K562 (cell line): ENCODE results near the gene PAX5. TPM values are rescaled to one million over a fixed set of nuclear protein-coding genes. Genes with fewer than 3 reads are reported as not detected.

Source experiments
- ATAC-seq: fragments of 200-7000 bp; cut with Tn5 transposase; 3 replicates; pipeline ENCODE4 v1.9.1; 2020; ENCODE audit warnings: moderate library complexity
- BruUV-seq: library from RNA; stranded (reverse); fragments of 400-500 nt; replicated peaks from 2 replicates; lab custom pipeline; 2021; lab: Mats Ljungman, UMichigan
- CTCF ChIA-PET: fragments of 300-600 bp; formaldehyde crosslinking; extraction: SDS; loops from one replicate; lab custom pipeline; 2021; ENCODE audit warnings: low intra/inter-chr PET ratio; lab: Yijun Ruan, JAX
- POLR2A ChIA-PET: fragments of 300-600, 350-650 bp; sonication (Branson Sonifier 250); formaldehyde crosslinking; extraction: SDS; loops from one replicate; lab custom pipeline; 2021; ENCODE audit warnings: antibody characterized with exemption, inconsistent platforms; lab: Yijun Ruan, JAX
- DNase-seq, 4 experiments: peaks; one replicate each; pipeline versions ENCODE4 v3.0.0 to v3.0.0-alpha.2; 2011 to 2018; ENCODE audit warnings: low spot score in 3 of 4, mixed read lengths in 3 of 4; ENCODE audit errors: extremely low read depth in 1 of 4
- FAIRE-seq: peaks from 2 replicates; lab custom pipeline; 2011; peaks lifted over from hg19 to GRCh38; lab: Jason Lieb, UNC
- H2AFZ ChIP-seq: 2 replicates; pipeline ENCODE4 v1.6.0; 2011; ENCODE audit warnings: low read depth, low read length, control low read depth, inconsistent platforms
- H3K27ac ChIP-seq: fragments of 200-600 bp; 3 replicates; pipeline ENCODE4 v1.8.0; 2011; ENCODE audit warnings: low read depth, mild to moderate bottlenecking, control low read depth, inconsistent platforms, low read length, moderate library complexity, mixed read lengths; ENCODE audit errors: extremely low read depth
- H3K27me3 ChIP-seq, 2 experiments: fragments of 300-600 bp in 1 of 2; 2 replicates in 1 of 2; 3 replicates in 1 of 2; pipeline versions ENCODE4 v1.6.0 to v1.8.0; 2011; ENCODE audit warnings: inconsistent platforms in 2 of 2, low read length in 2 of 2, mild to moderate bottlenecking in 1 of 2, mixed read lengths in 1 of 2, moderate library complexity in 1 of 2; ENCODE audit not compliant: control insufficient read depth in 2 of 2, insufficient read depth in 2 of 2
- H3K36me3 ChIP-seq: fragments of 300-600 bp; 3 replicates; pipeline ENCODE4 v1.8.0; 2011; ENCODE audit warnings: mild to moderate bottlenecking, low read length, inconsistent platforms; ENCODE audit not compliant: control insufficient read depth, insufficient read depth
- H3K4me1 ChIP-seq, 2 experiments: fragments of 200-600 bp in 1 of 2; replicated peaks in 1 of 2; 2 replicates in 1 of 2; 3 replicates in 1 of 2; pipeline versions ENCODE4 v1.5.1 to v1.8.0; 2011; ENCODE audit warnings: inconsistent platforms in 2 of 2, low read length in 2 of 2, mild to moderate bottlenecking in 1 of 2, mixed read lengths in 1 of 2, moderate library complexity in 1 of 2; ENCODE audit not compliant: control insufficient read depth in 2 of 2, insufficient read depth in 2 of 2
- H3K4me2 ChIP-seq: 2 replicates; pipeline ENCODE4 v1.6.1; 2011; ENCODE audit warnings: low read length, control low read depth, inconsistent platforms, mixed read lengths; ENCODE audit not compliant: insufficient read depth
- H3K4me3 ChIP-seq: fragments of 200-600 bp; sonication (generic), shearing (Covaris generic); 2 replicates; pipeline ENCODE4 v1.5.1; 2016; ENCODE audit warnings: control low read depth, inconsistent platforms
- H3K79me2 ChIP-seq: fragments of 200-600 bp; 3 replicates; pipeline ENCODE4 v1.8.0; 2011; ENCODE audit warnings: low read length, inconsistent platforms; ENCODE audit not compliant: control insufficient read depth, insufficient read depth
- H3K9ac ChIP-seq, 2 experiments: 2 replicates each; pipeline versions ENCODE4 v1.6.0 to v1.6.1; 2011; ENCODE audit warnings: low read depth in 2 of 2, low read length in 2 of 2, control low read depth in 1 of 2, inconsistent platforms in 1 of 2, mild to moderate bottlenecking in 1 of 2, mixed read lengths in 1 of 2; ENCODE audit not compliant: insufficient read depth in 1 of 2
- H3K9me1 ChIP-seq: one replicate; pipeline ENCODE4 v1.6.0; 2011; ENCODE audit warnings: inconsistent platforms, mild to moderate bottlenecking, low read length, moderate library complexity; ENCODE audit not compliant: control insufficient read depth, insufficient read depth
- H3K9me3 ChIP-seq: replicated peaks from 2 replicates; pipeline ENCODE4 v1.5.1; 2011; ENCODE audit warnings: low read depth, low read length, inconsistent platforms; ENCODE audit not compliant: control insufficient read depth, insufficient read depth
- H4K20me1 ChIP-seq: replicated peaks from 2 replicates; pipeline ENCODE4 v1.6.1; 2011; ENCODE audit warnings: low read length, inconsistent platforms, mixed read lengths; ENCODE audit not compliant: control insufficient read depth, insufficient read depth
- ARID1B ChIP-seq: fragments of 450-650 bp; IDR thresholded peaks from 2 replicates; pipeline ENCODE4 v1.6.1; 2016; ENCODE audit warnings: antibody characterized with exemption, mild to moderate bottlenecking, inconsistent platforms
- CREBBP ChIP-seq: IDR thresholded peaks from one replicate; pipeline ENCODE4 v1.6.1; 2012; ENCODE audit warnings: low read depth, mild to moderate bottlenecking, control low read depth, inconsistent platforms, low read length
- ETV5 ChIP-seq: sonication (generic); formaldehyde crosslinking; IDR thresholded peaks from 2 replicates; pipeline ENCODE4 v1.4.0; 2020; ENCODE audit warnings: low read depth, mild to moderate bottlenecking, missing genetic modification reagents
- FOXP1 ChIP-seq: sonication (generic); formaldehyde crosslinking; IDR thresholded peaks from 2 replicates; pipeline ENCODE4 v1.8.0; 2022; ENCODE audit warnings: mild to moderate bottlenecking, missing genetic modification reagents
- GATAD2B ChIP-seq: fragments of 450-650 bp; IDR thresholded peaks from 2 replicates; pipeline ENCODE4 v1.6.1; 2017; ENCODE audit warnings: mild to moderate bottlenecking, borderline replicate concordance
- HDAC8 ChIP-seq: fragments of 450-650 bp; IDR thresholded peaks from 2 replicates; pipeline ENCODE4 v1.6.1; 2016; ENCODE audit warnings: mild to moderate bottlenecking, missing genetic modification characterization, moderate library complexity, missing compliant biosample characterization
- ZNF224 ChIP-seq: sonication (generic); formaldehyde crosslinking; IDR thresholded peaks from 2 replicates; pipeline ENCODE4 v1.8.0; 2022; ENCODE audit warnings: mild to moderate bottlenecking, missing genetic modification reagents
- WGBS: fragments of 100-300 bp; shearing (Covaris generic); methylation state at CpG from one replicate; pipeline ENCODE4 v1.1.6; 2016; ENCODE audit warnings: low coverage, mixed read lengths; ENCODE audit not compliant: insufficient coverage; ENCODE audit errors: missing lambda C conversion rate; 5-methylcytosine and 5-hydroxymethylcytosine counted together
- in situ Hi-C: fragments of 300-500 bp; cut with MboI; formaldehyde crosslinking; loops from 4 replicates; pipeline ENCODE4 v1.15.0; 2018; ENCODE audit warnings: inconsistent platforms, mixed read lengths
- intact Hi-C: fragments of 100-400 bp; cut with micrococcal nuclease; formaldehyde crosslinking; loops from 2 replicates; pipeline ENCODE4 v1.14.2; 2022
- polyA plus RNA-seq, 8 experiments: library from polyadenylated mRNA; depleted of rRNA in 4 of 8; stranded (reverse) in 5 of 8; unstranded in 3 of 8; fragments of >200 nt; fragmentation: Nextera tagmentation in 2 of 8; fragmentation: Illumina TruSeq in 1 of 8; extraction: Ambion mirVana in 2 of 8; extraction: Trizol in 1 of 8; gene quantifications; 2 replicates each; pipeline versions ENCODE4 v1.2.1 to v1.2.3, GENCODE V29; 2011 to 2014; ENCODE audit warnings: inconsistent platforms in 1 of 8, missing spikeins in 1 of 8
- total RNA-seq, 7 experiments: library from RNA; depleted of rRNA in 6 of 7; stranded (reverse); fragments of >200 nt in 6 of 7; fragmentation: Illumina TruSeq in 2 of 7; extraction: Trizol in 2 of 7; gene quantifications; 2 replicates each; pipeline versions ENCODE4 v1.2.1 to v1.2.3, GENCODE V29; 2011 to 2021; ENCODE audit warnings: low replicate concordance in 1 of 7
- TF ChIP-seq, protein P1 (sequence below): fragments of 250-450 bp; sonication (Bioruptor Pico); IDR thresholded peaks from 2 replicates; pipeline ENCODE4 v1.4.0; 2020; ENCODE audit warnings: borderline replicate concordance

Gene PAX5
- total and polyA plus RNA-seq, 9 of the 15 experiments (the other 6 are each of a cell fraction or from before 2014, with no cell fraction given): 0.03 to 0.09 TPM; not detected in 7

DNA sequence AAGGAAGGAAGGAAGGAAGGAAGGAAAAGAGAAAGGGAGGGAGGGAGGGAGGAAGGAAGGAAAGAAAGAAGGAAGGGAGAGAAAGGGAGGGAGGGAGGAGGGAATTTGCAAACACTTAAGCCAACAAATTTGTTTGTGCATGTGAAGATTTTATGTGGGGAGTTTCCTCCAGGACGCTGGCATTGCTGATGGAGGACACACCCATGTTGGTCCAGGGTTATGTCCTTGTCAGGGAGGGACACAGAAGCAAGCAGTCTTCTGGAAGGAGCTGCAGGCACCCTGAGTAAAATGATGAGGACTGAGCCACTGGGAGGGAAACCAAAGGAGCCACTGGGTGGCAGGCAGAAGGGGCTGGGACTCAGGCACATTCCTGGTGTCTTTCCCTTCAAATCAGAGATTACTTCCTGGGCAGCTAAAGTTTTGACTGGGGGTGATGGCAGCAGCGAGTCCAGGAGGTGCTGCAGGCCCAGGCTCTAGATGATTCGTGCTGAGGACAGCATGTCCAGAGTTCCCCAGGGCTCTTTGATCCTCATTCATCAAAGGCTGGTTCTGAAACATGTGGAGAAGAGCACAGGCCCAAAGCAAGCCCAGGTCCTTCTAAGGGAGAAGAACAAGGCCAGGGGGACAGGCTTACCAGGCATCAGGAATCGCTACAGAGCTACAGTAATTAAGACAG, 109.2 kb downstream of the PAX5 start:
- CTCF ChIA-PET: no interaction called here
- H2AFZ ChIP-seq: no peak overlapping the region
- H3K9me3 ChIP-seq: no peaks in the 10 kb centered on the region
- no peak for FAIRE-seq
- H3K36me3 ChIP-seq: no peaks in the 10 kb centered on the region
- 0% methylated on average over 1 of the region's 4 CpGs for WGBS
- POLR2A ChIA-PET: no interaction called here
- in situ Hi-C loops (no loop called here), intact Hi-C loops (no loop called here)
- DNase-seq: no peak
- H3K79me2 ChIP-seq: no peaks in the 10 kb centered on the region
- no peak overlapping the region for H3K4me2 ChIP-seq
- no peak for ATAC-seq
- no peak overlapping the region for H3K27ac ChIP-seq
- no peaks in the 10 kb centered on the region for H3K9me1 ChIP-seq
- H3K4me3 ChIP-seq: no peak overlapping the region
- no peak overlapping the region for H3K9ac ChIP-seq
- H3K4me1 ChIP-seq: no peaks in the 10 kb centered on the region
- BruUV-seq: no TSS peak
- H3K27me3 ChIP-seq: peaks cover 0 to 11% of the 10 kb centered on the region in 2 experiments; a peak in 2 of 5 replicates
- TF ChIP-seq ARID1B: no peak
- no peak for TF ChIP-seq FOXP1 (CRISPR knock-in tag)
- TF ChIP-seq, protein P1, sequence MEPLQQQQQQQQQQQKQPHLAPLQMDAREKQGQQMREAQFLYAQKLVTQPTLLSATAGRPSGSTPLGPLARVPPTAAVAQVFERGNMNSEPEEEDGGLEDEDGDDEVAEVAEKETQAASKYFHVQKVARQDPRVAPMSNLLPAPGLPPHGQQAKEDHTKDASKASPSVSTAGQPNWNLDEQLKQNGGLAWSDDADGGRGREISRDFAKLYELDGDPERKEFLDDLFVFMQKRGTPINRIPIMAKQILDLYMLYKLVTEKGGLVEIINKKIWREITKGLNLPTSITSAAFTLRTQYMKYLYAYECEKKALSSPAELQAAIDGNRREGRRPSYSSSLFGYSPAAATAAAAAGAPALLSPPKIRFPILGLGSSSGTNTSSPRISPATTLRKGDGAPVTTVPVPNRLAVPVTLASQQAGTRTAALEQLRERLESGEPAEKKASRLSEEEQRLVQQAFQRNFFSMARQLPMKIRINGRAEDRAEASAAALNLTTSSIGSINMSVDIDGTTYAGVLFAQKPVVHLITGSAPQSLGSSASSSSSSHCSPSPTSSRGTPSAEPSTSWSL (CRISPR knock-in tag): no peak
- TF ChIP-seq ZNF224: no peak
- no peak for TF ChIP-seq CREBBP
- no peak for TF ChIP-seq HDAC8 (tag)
- no peak for TF ChIP-seq GATAD2B
- TF ChIP-seq ETV5 (CRISPR knock-in tag): no peak
- no peaks in the 10 kb centered on the region; the same call in 1 of the 2 replicates for H4K20me1 ChIP-seq
